B cell (primary cell): ENCODE measurements around the gene RGS6. TPM values are rescaled to one million over a fixed set of nuclear protein-coding genes. Genes with fewer than 3 reads are reported as not detected.

Experiments used
- ATAC-seq: fragments of 200-7000 bp; cut with Tn5 transposase; one replicate; pipeline ENCODE4 v1.10.0; 2021; ENCODE audit warnings: low read depth, mild to moderate bottlenecking, moderate number of reproducible peaks, moderate library complexity
- CTCF ChIA-PET: fragments of 350-600 bp; sonication (Branson Sonifier 250); formaldehyde crosslinking; loops from one replicate; lab custom pipeline; 2021; ENCODE audit warnings: antibody characterized with exemption, inconsistent platforms; lab: Charles Lee
- POLR2A ChIA-PET: fragments of 350-600 bp; sonication (Branson Sonifier 250); formaldehyde crosslinking; loops from one replicate; lab custom pipeline; 2021; ENCODE audit warnings: antibody characterized with exemption; lab: Charles Lee
- DNase-seq: peaks from one replicate; pipeline ENCODE4 v3.0.0; 2013
- H2AFZ ChIP-seq: 2 replicates; pipeline ENCODE4 v1.6.1; 2012; ENCODE audit warnings: mild to moderate bottlenecking, low read depth, low read length; ENCODE audit not compliant: insufficient read depth, poor library complexity, severe bottlenecking
- H3K27ac ChIP-seq, 2 donors: 1 replicate in 1 of 2; 2 replicates in 1 of 2; pipeline ENCODE4 v1.5.1; 2012 to 2013; ENCODE audit warnings: low read length in 2 of 2, mild to moderate bottlenecking in 2 of 2, moderate library complexity in 1 of 2
- H3K27me3 ChIP-seq, 4 experiments: fragments of 200-600 bp in 1 of 4; sonication (generic) in 1 of 4; replicated peaks in 1 of 4; 1 replicate in 2 of 4; 2 replicates in 2 of 4; pipeline versions ENCODE4 v1.6.1 to v1.7.0; 2013 to 2016; ENCODE audit warnings: low read length in 3 of 4, mild to moderate bottlenecking in 2 of 4, mixed read lengths in 1 of 4, moderate library complexity in 1 of 4; ENCODE audit not compliant: insufficient read depth in 4 of 4, control insufficient read depth in 3 of 4; ENCODE audit errors: control extremely low read depth in 1 of 4
- H3K36me3 ChIP-seq, 2 experiments: replicated peaks in 1 of 2; 1 replicate in 1 of 2; 2 replicates in 1 of 2; pipeline versions ENCODE4 v1.6.1 to v1.7.1; 2013; ENCODE audit warnings: low read length in 1 of 2; ENCODE audit not compliant: insufficient read depth in 2 of 2, control insufficient read depth in 1 of 2; ENCODE audit errors: control extremely low read depth in 1 of 2, extremely low read depth in 1 of 2
- H3K4me1 ChIP-seq, 2 donors: fragments of 200-600 bp in 1 of 2; sonication (generic) in 1 of 2; 1 replicate in 1 of 2; 2 replicates in 1 of 2; pipeline versions ENCODE4 v1.5.1 to v1.6.1; 2013 to 2017; ENCODE audit warnings: low read length in 2 of 2; ENCODE audit not compliant: control insufficient read depth in 2 of 2, insufficient read depth in 2 of 2
- H3K4me2 ChIP-seq: replicated peaks from 2 replicates; pipeline ENCODE3; 2012; ENCODE audit warnings: mild to moderate bottlenecking, low read depth, low read length; ENCODE audit not compliant: poor library complexity, severe bottlenecking
- H3K4me3 ChIP-seq, 5 experiments: fragments of 200-600 bp in 1 of 5; sonication (generic) in 1 of 5; 1 replicate in 3 of 5; 2 replicates in 2 of 5; pipeline versions ENCODE4 v1.5.1 to v1.7.0; 2011 to 2016; ENCODE audit warnings: low read length in 4 of 5, mild to moderate bottlenecking in 4 of 5, low read depth in 2 of 5, control low read depth in 1 of 5, moderate library complexity in 1 of 5; ENCODE audit not compliant: insufficient read depth in 1 of 5; ENCODE audit errors: control extremely low read depth in 1 of 5, extremely low read depth in 1 of 5
- H3K79me2 ChIP-seq: fragments of 200-600 bp; sonication (generic); one replicate; pipeline ENCODE4 v1.6.0; 2016; ENCODE audit warnings: low read length; ENCODE audit not compliant: control insufficient read depth, insufficient read depth
- H3K9ac ChIP-seq: fragments of 200-600 bp; sonication (generic); 2 replicates; pipeline ENCODE4 v1.6.1; 2017; ENCODE audit warnings: mild to moderate bottlenecking, low read length, moderate library complexity
- H3K9me3 ChIP-seq, 3 donors: one replicate each; pipeline versions ENCODE4 v1.6.1 to v1.7.1; 2013; ENCODE audit warnings: low read length in 2 of 3; ENCODE audit not compliant: control insufficient read depth in 2 of 3, insufficient read depth in 1 of 3; ENCODE audit errors: control extremely low read depth in 1 of 3
- H4K20me1 ChIP-seq: 2 replicates; pipeline ENCODE4 v1.6.0; 2012; ENCODE audit warnings: mild to moderate bottlenecking, low read length; ENCODE audit not compliant: insufficient read depth, control insufficient read depth, poor library complexity, severe bottlenecking
- H3K27ac Mint-ChIP-seq: one replicate; pipeline ENCODE4 v1.8.0; 2021; ENCODE audit warnings: mixed read lengths
- H3K27me3 Mint-ChIP-seq: one replicate; pipeline ENCODE4 v1.8.0; 2021; ENCODE audit warnings: mixed read lengths
- H3K4me1 Mint-ChIP-seq: one replicate; pipeline ENCODE4 v1.8.0; 2021; ENCODE audit warnings: mixed read lengths
- H3K4me3 Mint-ChIP-seq: one replicate; pipeline ENCODE4 v1.8.0; 2021; ENCODE audit warnings: mixed read lengths
- H3K9me3 Mint-ChIP-seq: one replicate; pipeline ENCODE4 v1.8.0; 2022; ENCODE audit warnings: mixed read lengths; ENCODE audit not compliant: insufficient read depth
- EZH2 ChIP-seq: IDR thresholded peaks from 2 replicates; pipeline ENCODE4 v1.6.1; 2012; ENCODE audit warnings: borderline replicate concordance, low read depth, mild to moderate bottlenecking, moderate library complexity, low read length; ENCODE audit not compliant: insufficient read depth, poor library complexity, severe bottlenecking
- WGBS: methylation state at CpG from one replicate; pipeline ENCODE4 v1.1.5; 2013; ENCODE audit warnings: missing lambda C conversion rate; ENCODE audit not compliant: insufficient coverage; 5-methylcytosine and 5-hydroxymethylcytosine counted together
- intact Hi-C: fragments of 100-400 bp; cut with micrococcal nuclease; formaldehyde crosslinking; loops from one replicate; pipeline ENCODE4 v1.10.0; 2022
- polyA plus RNA-seq: library from polyadenylated mRNA; depleted of rRNA; stranded (reverse); fragments of >200 nt; gene quantifications from 2 replicates; pipeline ENCODE4 v1.2.3, GENCODE V29; 2012
- total RNA-seq, 2 donors: library from RNA; stranded (reverse); fragments of 120-200 nt in 1 of 2; gene quantifications; 1 replicate in 1 of 2; 2 replicates in 1 of 2; pipeline versions ENCODE4 v1.2.3 to v1.2.4, GENCODE V29; 2013 to 2022
- TF ChIP-seq, protein P1 (sequence below): fragments of 200-600 bp; IDR thresholded peaks from one replicate; pipeline ENCODE4 v1.8.0; 2022; ENCODE audit warnings: antibody characterized with exemption, mild to moderate bottlenecking

The RGS6 gene
- total and polyA plus RNA-seq, 2 donors (not counting 1 experiment from before 2014, with no cell fraction given), result 0.07 TPM; not detected in 1

DNA sequence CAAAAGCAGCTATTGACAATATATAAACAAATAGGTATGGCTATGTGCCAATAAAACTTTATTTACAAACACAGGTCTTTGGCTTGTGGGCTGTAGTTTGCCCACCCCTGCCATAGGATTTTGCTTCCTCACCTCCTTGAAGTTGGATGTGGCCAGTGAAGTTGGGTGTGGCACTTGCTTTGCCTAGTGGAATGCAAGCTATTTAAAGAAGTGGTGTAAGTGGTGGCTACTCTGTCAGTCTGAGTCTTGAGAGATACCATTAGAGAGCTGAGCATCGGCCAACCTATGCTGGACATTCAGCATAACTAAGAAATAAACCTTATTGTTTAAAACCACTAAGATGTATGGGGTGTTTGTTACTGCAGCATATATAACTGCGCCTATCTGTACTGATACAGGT, 321.3 kb downstream of the RGS6 start:
- ATAC-seq, result no peak

DNA sequence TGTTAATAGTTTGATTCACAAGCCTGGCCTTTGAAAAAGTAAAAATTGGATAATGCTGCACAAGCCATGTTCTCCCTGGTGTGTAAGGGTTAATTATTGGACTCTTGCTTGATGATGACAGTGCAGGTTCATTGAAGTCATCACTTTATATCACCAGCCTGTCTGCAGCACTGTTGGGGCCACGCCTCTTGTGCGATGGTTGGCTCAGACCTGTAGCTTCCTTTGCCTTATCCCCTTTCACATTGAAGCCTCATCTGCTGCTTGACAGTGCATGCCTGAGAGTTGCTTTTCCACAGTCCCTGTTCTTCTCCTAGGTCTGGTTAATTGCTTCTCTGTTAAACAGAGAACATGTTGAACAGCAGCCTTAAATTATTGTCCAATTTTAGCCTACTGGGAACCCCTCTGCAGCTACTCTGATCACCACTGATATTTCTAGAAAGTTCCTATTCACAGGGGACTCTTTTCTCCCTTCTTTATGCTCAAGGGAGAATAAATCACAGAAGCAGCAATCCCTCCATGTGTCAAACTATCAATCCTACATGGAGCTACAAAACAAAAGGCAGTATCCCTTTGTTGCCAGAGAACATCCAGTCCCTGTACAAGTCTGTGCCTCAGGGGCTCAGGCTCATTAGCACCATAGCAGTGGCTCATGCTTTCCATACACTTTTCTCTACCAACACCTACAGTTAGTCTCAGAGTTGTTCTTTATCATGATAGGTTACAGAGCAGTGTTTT, 322.1 kb downstream of the RGS6 start:
- Mint-ChIP-seq H3K27me3 (peaks cover 10% of the 10 kb centered on the region), H3K27ac (no peak overlapping the region), H3K4me3 (no peak overlapping the region), H3K9me3 (peaks cover 2% of the 10 kb centered on the region), H3K4me1 (no peaks in the 10 kb centered on the region)
- no peak for TF ChIP-seq EZH2
- TF ChIP-seq, protein P1, sequence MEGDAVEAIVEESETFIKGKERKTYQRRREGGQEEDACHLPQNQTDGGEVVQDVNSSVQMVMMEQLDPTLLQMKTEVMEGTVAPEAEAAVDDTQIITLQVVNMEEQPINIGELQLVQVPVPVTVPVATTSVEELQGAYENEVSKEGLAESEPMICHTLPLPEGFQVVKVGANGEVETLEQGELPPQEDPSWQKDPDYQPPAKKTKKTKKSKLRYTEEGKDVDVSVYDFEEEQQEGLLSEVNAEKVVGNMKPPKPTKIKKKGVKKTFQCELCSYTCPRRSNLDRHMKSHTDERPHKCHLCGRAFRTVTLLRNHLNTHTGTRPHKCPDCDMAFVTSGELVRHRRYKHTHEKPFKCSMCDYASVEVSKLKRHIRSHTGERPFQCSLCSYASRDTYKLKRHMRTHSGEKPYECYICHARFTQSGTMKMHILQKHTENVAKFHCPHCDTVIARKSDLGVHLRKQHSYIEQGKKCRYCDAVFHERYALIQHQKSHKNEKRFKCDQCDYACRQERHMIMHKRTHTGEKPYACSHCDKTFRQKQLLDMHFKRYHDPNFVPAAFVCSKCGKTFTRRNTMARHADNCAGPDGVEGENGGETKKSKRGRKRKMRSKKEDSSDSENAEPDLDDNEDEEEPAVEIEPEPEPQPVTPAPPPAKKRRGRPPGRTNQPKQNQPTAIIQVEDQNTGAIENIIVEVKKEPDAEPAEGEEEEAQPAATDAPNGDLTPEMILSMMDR, result no peak
- Histone ChIP-seq H3K4me2 (no peak overlapping the region), H3K36me3 (no peaks in the 10 kb centered on the region), H3K4me3 (no peak overlapping the region), H3K79me2 (no peaks in the 10 kb centered on the region), H2AFZ (no peak overlapping the region), H3K4me1 (no peaks in the 10 kb centered on the region), H3K9ac (no peak overlapping the region), H4K20me1 (no peaks in the 10 kb centered on the region), H3K27me3 (no peaks in the 10 kb centered on the region), H3K9me3 (peaks cover 0 to 5% (median 0%) of the 10 kb centered on the region in 3 donors), H3K27ac (no peak overlapping the region)
- ChIA-PET CTCF (no interaction called here), POLR2A (no interaction called here)
- WGBS, result 100% methylated on average over 2 of the region's 2 CpGs
- intact Hi-C loops, result no loop called here
- DNase-seq, result no peak
- ATAC-seq, result no peak

More for the DNA sequence above, 321.3 kb downstream of the RGS6 start:
- H3K4me1 Mint-ChIP-seq, result no peaks in the 10 kb centered on the region
- ChIA-PET CTCF (no interaction called here), POLR2A (no interaction called here)
- no peak overlapping the region for H3K4me3 ChIP-seq
- 100% methylated on average over 1 of the region's 2 CpGs for WGBS
- H3K27me3 ChIP-seq, result peaks cover 0 to 7% (median 0%) of the 10 kb centered on the region in 4 experiments
- peaks cover 14% of the 10 kb centered on the region for H3K27me3 Mint-ChIP-seq
- no peak overlapping the region for H3K9ac ChIP-seq
- no peaks in the 10 kb centered on the region for H3K4me1 ChIP-seq
- H3K27ac Mint-ChIP-seq, result no peak overlapping the region
- no peak for DNase-seq
- H3K79me2 ChIP-seq, result no peaks in the 10 kb centered on the region
- TF ChIP-seq, protein P1, result no peak
- TF ChIP-seq EZH2, result no peak
- H3K9me3 Mint-ChIP-seq, result peaks cover 2% of the 10 kb centered on the region
- no peak overlapping the region for H3K4me3 Mint-ChIP-seq
- intact Hi-C loops, result no loop called here
- no peaks in the 10 kb centered on the region for H3K36me3 ChIP-seq
- H2AFZ ChIP-seq, result no peak overlapping the region
- no peak overlapping the region for H3K4me2 ChIP-seq
- no peak overlapping the region for H3K27ac ChIP-seq
- H3K9me3 ChIP-seq, result peaks cover 0 to 5% (median 0%) of the 10 kb centered on the region in 3 donors
- no peaks in the 10 kb centered on the region for H4K20me1 ChIP-seq
